ENCODE results near the gene ZNF620. TPM values are rescaled to one million over a fixed set of nuclear protein-coding genes. Genes with fewer than 3 reads are reported as not detected.
"Not testable (repeated sequence)": the region's sequence is repeated elsewhere in the genome, so short reads cannot be mapped to it uniquely, and the experiment has no call there.

ZNF620 gene
- total RNA-seq, 2 experiments from 2014 or later = 2.9 to 3.7 TPM

- CTCF ChIA-PET = no interaction called here
These were observed 28.4 kb downstream of the ZNF620 start for GRCh38 chr3:40534283-40534682.

GRCh38 chr3:40546816-40547215 lies 41.0 kb downstream of the ZNF620 start:
- Mint-ChIP-seq H3K4me1 (ENCODE audit: low read depth) (no peaks in the 10 kb centered on the region), H3K36me3 (no peaks in the 10 kb centered on the region), H3K27ac (no peak overlapping the region), H3K4me3 (no peak overlapping the region), H3K9me3 (no peaks in the 10 kb centered on the region), H3K27me3 (no peaks in the 10 kb centered on the region)
- ChIA-PET CTCF (interaction anchor here (0.6 kb wide), 1 partner anchor 36 kb away, joined by 3 read pairs; no protein-coding TSS in a partner anchor), POLR2A (no interaction called here)
- no peak for DNase-seq
- intact Hi-C loops (cut with micrococcal nuclease) = no loop called here

More at GRCh38 chr3:40534283-40534682, 28.4 kb downstream of the ZNF620 start:
- peaks cover 82% of the 10 kb centered on the region for H3K36me3 Mint-ChIP-seq
- H3K9me3 Mint-ChIP-seq = peaks cover 37% of the 10 kb centered on the region
- H3K4me1 Mint-ChIP-seq (ENCODE audit: low read depth) = no peaks in the 10 kb centered on the region
- no peaks in the 10 kb centered on the region for H3K27me3 Mint-ChIP-seq
- H3K27ac Mint-ChIP-seq = no peak overlapping the region
- DNase-seq = no peak
- no peak overlapping the region for H3K4me3 Mint-ChIP-seq
- intact Hi-C loops (cut with micrococcal nuclease) = no loop called here
- POLR2A ChIA-PET = no interaction called here

DNA sequence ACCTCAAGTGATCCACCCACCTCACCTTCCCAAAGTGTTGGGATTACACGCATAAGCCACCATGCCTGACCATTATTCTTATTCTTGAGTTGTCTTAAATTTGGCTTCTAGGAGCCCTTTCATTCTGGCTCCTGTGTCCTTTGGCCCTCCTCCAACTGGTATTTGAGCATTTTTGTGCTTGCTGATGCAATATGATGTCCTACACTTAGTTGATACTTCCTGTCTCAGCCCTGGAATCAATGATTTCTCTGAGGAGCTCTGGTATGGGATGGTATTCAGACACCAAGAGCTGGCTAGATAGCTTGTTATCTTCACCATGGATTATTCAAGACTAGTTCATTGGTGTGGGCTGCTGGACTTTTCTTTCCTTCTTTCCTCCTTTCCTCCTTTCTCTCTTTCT lies 44.3 kb downstream of the ZNF620 start:
- no peak for DNase-seq
- Mint-ChIP-seq H3K9me3 (no peaks in the 10 kb centered on the region), H3K4me3 (no peak overlapping the region), H3K36me3 (no peaks in the 10 kb centered on the region), H3K27ac (no peak overlapping the region), H3K4me1 (ENCODE audit: low read depth) (no peaks in the 10 kb centered on the region), H3K27me3 (no peaks in the 10 kb centered on the region)
- ChIA-PET POLR2A (no interaction called here), CTCF (no interaction called here)
- intact Hi-C loops (cut with micrococcal nuclease) = no loop called here

DNA sequence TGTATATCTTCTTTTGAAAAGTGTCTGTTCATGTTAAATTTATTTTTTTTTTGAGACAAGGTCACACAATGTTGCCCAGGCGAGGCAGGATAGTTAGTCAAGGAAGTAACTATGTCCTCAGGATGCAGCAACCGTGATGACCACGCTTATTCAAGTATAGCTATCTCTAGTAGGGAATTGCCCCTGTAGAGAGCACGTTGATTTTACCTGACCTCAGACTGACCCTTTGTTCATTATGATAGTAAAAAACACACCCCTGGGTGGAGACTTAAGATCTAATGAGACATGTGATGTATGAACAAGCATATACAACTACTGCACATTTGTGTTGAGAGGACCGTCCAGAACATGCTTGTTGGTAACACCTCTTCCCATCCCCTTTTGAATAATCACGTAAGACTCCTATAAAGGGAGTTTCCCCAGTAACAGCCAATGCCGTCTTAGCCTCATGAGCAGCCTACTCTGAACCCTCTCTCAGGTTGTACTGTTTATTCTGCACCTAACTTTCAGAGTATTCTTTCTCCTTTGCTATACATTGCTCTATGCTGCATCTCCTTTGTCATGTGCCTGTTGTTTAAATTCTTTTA lies 51.8 kb downstream of the ZNF620 start:
- Mint-ChIP-seq H3K27ac (no peak overlapping the region), H3K9me3 (no peaks in the 10 kb centered on the region), H3K27me3 (no peaks in the 10 kb centered on the region), H3K4me1 (ENCODE audit: low read depth) (no peaks in the 10 kb centered on the region), H3K4me3 (no peak overlapping the region), H3K36me3 (no peaks in the 10 kb centered on the region)
- DNase-seq = no peak
- ChIA-PET CTCF (no interaction called here), POLR2A (no interaction called here)
- intact Hi-C loops (cut with micrococcal nuclease) = no loop called here

GRCh38 chr3:40562482-40562881 lies 56.6 kb downstream of the ZNF620 start:
- H3K4me1 Mint-ChIP-seq (ENCODE audit: low read depth); DNase-seq; H3K27me3 Mint-ChIP-seq; POLR2A ChIA-PET; CTCF ChIA-PET; intact Hi-C loops (cut with micrococcal nuclease); H3K36me3 Mint-ChIP-seq; H3K9me3 Mint-ChIP-seq; H3K27ac Mint-ChIP-seq; H3K4me3 Mint-ChIP-seq: not testable (repeated sequence)

DNA sequence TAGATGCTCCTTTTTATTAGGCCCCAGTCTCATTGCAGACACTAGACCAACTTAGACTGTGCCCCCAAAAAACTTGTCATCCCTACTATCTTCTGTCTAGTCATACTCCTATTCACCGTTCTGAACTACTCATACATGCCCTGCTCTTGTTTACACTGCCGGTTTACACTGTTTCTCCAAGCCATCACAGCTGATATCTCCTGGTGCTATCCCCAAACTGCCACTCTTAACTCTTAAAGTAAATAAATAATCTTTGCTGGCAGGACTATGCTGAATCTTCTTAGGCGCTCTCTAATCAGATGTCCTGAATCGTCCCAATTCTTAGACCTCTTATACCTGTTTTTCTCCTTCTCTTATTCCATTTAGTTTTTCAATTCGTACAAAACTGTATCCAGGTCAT lies 59.8 kb downstream of the ZNF620 start:
- H3K36me3 Mint-ChIP-seq; CTCF ChIA-PET; H3K9me3 Mint-ChIP-seq; H3K27me3 Mint-ChIP-seq; H3K27ac Mint-ChIP-seq; POLR2A ChIA-PET; intact Hi-C loops (cut with micrococcal nuclease); H3K4me3 Mint-ChIP-seq; DNase-seq; H3K4me1 Mint-ChIP-seq (ENCODE audit: low read depth): not testable (repeated sequence)

DNA sequence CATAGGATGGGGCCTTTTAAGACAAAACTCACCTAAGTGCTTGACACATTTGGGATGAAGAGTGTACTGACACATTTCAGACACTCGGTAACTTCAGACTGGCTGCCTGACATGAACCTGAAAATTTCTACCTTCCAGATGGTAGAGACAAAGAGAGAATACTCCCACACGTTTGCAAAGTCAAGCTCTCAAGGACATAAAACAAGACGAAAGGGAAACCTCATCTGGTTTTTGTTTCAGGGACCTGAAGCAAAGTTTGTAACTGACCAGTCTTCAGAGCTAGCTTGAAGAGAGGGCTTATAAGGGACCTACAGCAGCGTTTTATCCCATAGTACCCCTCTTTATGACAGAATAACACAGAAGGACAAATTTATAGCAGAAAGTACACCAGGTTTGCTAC lies 60.9 kb downstream of the ZNF620 start:
- Mint-ChIP-seq H3K4me1 (ENCODE audit: low read depth) (no peaks in the 10 kb centered on the region), H3K36me3 (no peaks in the 10 kb centered on the region), H3K27me3 (peaks cover 2% of the 10 kb centered on the region), H3K4me3 (no peak overlapping the region), H3K9me3 (no peaks in the 10 kb centered on the region), H3K27ac (no peak overlapping the region)
- CTCF ChIA-PET = no interaction called here
- intact Hi-C loops (cut with micrococcal nuclease) = no loop called here
- no peak for DNase-seq
- POLR2A ChIA-PET = no interaction called here

Other genes starting within 250 kb of the ZNF620 start
- 10 to 100 TPM; 48.6 to 51.0 TPM for gene EIF1B, start 196.3 kb upstream of the ZNF620 start, total RNA-seq
- gene ENTPD3, start 118.9 kb upstream of the ZNF620 start, total RNA-seq = not detected
- gene RPL14, start 48.7 kb upstream of the ZNF620 start, total RNA-seq = 1,000 to 10,000 TPM; 2,924 to 2,949 TPM
- 1 to 10 TPM; 7.4 to 8.3 TPM for gene ZNF619, start 28.9 kb upstream of the ZNF620 start, total RNA-seq
- 10 to 100 TPM; 19.7 to 22.3 TPM for gene ZNF621, start 18.9 kb downstream of the ZNF620 start, total RNA-seq

Measured in activated CD4-positive, alpha-beta memory T cell treated with anti-CD3 and anti-CD28 coated beads for 36 hours (primary cell).